Activated CD8-positive, alpha-beta memory T cell treated with anti-CD3 and anti-CD28 coated beads, Interleukin-2, amount 50 U/mL, for 1 hour (primary cell): ENCODE data around the gene ASPHD2.

Experiments
- DNase-seq: peaks from one replicate; pipeline ENCODE4 v3.0.0-alpha.2; 2020; ENCODE audit errors: extremely low read depth

The ASPHD2 gene

GRCh38 chr22:26476705-26477340 is 47.8 kb downstream of the ASPHD2 start:
- DNase-seq: no peak

GRCh38 chr22:26477341-26477731 is 48.3 kb downstream of the ASPHD2 start:
- DNase-seq: no peak

- no peak for DNase-seq
Measured at GRCh38 chr22:26479043-26479791, 50.2 kb downstream of the ASPHD2 start.

DNA sequence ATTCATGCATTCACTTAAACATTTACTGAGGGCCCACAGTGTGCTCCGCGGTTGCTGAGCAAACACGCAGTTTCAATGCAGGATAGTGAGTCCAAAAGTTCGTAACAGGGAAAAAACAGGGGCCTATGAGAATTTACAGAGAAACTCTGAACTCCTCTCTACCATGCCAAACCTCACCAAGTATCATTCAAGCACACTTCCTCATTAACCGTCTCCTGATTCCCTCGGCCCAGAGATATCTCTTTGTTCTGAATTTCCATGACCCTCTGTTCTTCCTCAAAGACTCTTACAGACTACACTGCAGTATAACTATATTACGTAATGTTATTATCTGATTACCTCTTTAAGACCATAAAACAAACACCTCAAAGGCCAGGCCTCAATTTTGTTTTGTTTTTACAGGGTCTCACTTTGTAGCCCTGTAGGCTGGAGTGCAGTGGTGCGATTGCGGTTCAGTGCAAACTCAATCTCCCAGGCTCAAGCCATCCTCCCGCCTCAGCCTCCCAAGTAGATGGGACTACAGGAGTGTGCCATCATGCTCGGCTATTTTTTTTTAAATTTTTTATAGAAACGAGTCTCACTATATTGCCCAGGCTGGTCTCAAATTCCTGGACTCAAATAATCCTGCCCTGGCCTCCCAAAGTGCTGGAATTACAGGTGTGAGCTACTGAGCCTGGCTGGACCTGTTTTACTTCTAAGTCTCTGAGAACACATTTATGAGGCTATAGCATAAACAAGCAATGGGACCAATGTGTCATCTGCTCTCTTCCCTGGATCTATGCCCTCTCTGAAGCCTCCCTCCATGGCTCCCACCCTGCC is 50.9 kb downstream of the ASPHD2 start:
- DNase-seq: no peak

DNA sequence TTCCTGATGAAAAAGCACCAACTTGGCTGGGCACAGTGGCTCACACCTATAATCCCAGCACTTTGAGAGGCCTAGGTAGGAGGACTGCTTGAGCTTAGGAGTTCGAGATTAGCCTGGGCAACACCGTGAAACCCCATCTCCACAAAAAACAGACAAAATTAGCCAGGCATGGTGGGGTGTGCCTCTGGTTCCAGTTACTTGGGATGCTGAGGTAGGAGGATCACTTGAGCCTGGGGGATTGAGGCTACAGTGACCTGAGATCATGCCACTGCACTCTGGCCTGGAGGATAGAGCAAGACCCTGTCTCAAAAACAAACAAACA is 51.5 kb downstream of the ASPHD2 start:
- no peak for DNase-seq

- DNase-seq: no peak
Measured at GRCh38 chr22:26481112-26481693, 52.1 kb downstream of the ASPHD2 start.

- no peak for DNase-seq
Measured at GRCh38 chr22:26481694-26482093, 52.6 kb downstream of the ASPHD2 start.

GRCh38 chr22:26482161-26482560 is 53.1 kb downstream of the ASPHD2 start:
- DNase-seq: no peak

GRCh38 chr22:26483043-26483438 is 54.0 kb downstream of the ASPHD2 start:
- DNase-seq: no peak

DNA sequence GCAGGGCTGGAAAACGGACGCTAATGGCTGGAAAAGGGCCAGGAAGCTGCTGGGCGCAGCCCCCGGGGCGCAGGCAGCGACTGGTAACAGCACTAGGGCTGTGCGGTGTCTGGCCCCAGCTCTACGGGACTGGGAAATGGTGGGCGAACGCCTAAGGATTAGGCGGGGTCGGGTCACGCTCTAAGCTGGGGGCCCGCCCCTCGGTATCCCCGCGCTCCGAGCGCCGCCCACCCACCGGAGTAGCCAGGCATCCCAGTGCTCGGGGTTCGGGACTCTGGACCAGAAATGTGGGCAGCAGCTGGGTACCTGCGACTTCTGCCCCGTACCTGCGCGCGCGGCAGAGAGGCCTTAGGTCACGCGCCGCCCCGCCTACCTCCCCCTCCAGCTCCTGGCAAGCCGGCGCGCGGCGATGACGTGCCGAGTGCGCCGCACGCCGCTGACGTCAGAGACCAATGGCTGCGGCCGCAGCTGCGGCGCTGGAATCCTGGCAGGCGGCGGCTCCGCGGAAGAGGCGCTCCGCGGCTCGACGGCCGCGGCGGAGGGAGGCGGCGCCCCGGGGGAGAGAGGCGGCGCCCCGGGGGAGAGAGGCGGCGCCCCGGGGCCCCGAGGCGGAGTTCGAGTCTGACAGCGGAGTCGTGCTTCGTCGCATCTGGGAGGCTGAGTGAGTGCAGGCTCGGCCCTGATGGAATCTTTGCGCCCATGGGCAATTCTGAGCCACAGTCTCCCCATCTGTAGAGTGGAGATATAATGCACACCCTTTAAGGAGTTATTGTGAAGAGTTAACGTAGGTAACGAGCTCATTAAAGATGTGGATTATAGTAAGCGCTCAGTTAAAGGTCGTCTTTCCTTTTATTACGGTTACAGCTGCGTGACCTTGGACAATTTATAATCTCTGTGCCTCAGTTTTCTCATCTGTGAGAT is 54.6 kb downstream of the ASPHD2 start, which contains the start of the genes HPS4 and SRRD:
Gene HPS4, minus strand, starts transcription at position 345 of the 921 bp plus-strand sequence. CDS start 2,021 bp downstream, outside the sequence.
Gene SRRD, plus strand, starts transcription at position 439 of the 921 bp plus-strand sequence. Its CDS starts 14 bp downstream, at position 453.
- peak; percentile 64 for DNase-seq

DNA sequence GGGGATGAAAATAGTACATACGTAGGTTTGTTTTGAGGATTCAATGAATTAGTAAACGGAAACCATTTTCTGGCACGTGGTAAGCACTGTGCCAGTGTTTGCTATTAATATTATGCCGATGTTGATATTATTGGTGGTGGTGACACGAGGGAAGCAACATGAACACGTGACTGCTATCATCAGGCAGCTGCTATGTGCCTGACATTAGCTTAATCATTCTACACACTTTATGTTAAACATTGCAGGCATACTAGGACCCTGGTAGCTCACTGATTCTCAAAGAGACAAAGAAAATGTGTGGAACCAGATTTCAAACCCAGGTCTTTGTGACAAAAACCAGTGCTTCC is 55.3 kb downstream of the ASPHD2 start:
- no peak for DNase-seq

DNA sequence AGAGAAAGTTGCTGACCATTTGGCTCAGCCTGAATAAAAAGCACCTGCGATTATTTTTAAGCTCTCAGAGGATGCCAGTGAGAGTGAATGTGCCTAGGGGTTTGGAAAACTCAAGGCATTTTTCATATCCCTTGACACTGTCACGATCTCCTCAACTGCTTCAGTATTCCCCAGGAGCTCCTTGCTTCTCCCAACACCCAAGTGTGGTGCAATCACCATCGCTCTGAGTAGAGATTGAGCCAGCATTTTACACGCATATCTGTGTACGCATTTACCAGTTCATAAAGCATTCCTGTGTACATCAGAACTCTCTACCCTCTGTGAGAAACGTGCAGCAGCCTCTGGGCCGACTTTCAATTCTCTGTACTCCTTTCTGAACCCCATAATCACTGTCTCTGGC is 56.0 kb downstream of the ASPHD2 start:
- no peak for DNase-seq

GRCh38 chr22:26485806-26486390 is 56.8 kb downstream of the ASPHD2 start:
- DNase-seq: no peak

GRCh38 chr22:26486394-26486793 is 57.3 kb downstream of the ASPHD2 start:
- DNase-seq: no peak

DNA sequence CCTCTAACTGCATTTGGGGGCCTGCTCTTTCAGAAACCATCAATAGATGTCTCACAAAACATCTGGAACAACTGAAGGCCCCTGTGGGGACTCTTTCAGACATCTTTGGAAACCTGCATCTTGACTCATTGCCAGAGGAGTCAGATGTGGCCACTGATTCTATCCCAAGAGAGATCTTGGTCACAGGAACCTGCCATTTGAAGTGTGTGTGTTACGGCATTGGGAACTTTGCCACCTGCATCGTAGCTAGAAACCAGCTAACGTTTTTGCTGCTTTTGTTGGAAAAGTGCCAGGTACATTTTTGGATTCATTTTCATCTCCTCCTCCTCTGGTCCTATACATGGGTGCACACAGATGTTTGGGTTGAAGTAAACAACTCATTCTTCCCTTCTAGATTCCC is 58.9 kb downstream of the ASPHD2 start:
- DNase-seq: no peak

GRCh38 chr22:26489447-26490036 is 60.5 kb downstream of the ASPHD2 start:
- no peak for DNase-seq

GRCh38 chr22:26492220-26492619 is 63.2 kb downstream of the ASPHD2 start:
- DNase-seq: no peak

- no peak for DNase-seq
Measured at GRCh38 chr22:26494506-26494905, 65.4 kb downstream of the ASPHD2 start.
